HL-60/S4 (cell line): ENCODE results near the gene CD46.

Experiments
- in situ Hi-C: fragments of 300-500 bp; cut with MboI; formaldehyde crosslinking; loops from 2 replicates; pipeline ENCODE4 v1.14.3; 2022; ENCODE audit warnings: low sequenced_read_pairs

CD46 gene

DNA sequence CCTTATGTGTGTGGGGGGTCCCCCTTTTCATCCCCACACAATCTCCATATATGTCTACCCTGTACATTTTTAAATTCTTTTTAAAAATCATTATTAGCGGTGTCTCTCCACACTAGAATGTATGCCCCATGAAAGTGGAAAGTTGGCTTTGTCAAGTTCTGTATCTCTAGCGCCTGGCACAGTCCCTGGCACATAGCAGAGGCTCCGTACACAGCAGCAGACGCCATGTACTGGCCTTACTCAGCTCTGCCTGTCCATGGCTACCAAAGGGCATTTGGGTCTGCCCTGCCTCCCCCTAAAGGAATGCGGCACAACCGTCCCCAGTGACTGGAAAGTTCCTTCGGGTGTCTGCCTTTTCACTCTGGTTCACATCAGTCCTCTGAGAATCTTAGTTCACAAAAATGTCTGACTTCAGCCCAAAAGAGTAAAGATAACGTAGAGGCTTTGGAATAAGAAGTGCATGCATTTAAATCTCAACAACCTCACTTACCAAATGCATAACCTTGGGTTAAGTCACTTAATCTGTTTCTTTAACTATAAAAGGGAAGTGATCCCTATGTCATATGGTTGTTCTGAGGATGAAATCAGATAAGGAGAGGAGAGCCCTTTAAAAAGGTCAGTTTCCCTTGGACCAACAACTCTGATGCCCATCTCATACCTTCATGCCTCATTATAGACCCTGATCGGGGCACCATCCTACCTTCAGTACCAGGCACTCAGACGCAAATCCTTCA, 61.1 kb downstream of the CD46 start:
- in situ Hi-C loops: no loop called here

- in situ Hi-C loops: no loop called here
These were observed 61.6 kb downstream of the CD46 start for GRCh38 chr1:207813512-207813881.

DNA sequence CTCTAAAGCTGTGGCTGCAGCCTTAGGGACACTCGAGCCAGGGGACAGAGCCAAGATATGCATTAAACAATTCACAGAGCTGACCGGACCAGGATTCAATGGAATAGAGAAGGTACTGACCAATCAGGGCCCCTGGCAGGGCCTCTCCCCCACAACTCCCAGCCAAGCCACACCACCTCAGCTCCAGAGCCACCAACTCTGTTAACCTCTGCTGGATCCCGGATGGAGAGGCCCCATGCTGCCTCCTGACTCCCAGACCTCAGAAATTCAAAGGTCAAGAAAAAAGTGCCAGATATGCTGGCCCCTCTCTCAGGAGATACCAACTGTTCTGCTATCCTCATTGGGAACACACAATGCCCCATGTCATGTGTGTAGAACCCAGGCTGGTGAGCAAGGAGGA, 62.1 kb downstream of the CD46 start:
- in situ Hi-C loops: no loop called here

DNA sequence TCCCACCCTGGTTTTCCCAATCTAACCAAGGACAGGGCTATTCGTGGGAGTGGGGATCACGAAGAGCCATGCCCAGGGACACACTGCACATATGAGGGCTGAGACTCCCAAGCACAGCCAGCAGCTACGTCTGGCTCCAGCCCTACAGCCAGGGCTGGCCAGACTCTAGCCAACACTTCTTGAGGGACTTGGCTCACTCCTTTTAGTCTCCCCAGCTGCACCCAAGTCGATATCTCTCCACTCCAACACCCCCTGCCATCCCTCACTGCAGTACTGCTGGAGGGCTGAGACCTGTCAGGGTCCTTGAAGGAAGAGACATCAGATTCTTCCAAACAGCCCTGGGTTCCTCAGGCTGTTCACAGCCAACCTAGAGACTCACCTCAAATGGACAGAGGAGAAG, 62.6 kb downstream of the CD46 start:
- in situ Hi-C loops: no loop called here

DNA sequence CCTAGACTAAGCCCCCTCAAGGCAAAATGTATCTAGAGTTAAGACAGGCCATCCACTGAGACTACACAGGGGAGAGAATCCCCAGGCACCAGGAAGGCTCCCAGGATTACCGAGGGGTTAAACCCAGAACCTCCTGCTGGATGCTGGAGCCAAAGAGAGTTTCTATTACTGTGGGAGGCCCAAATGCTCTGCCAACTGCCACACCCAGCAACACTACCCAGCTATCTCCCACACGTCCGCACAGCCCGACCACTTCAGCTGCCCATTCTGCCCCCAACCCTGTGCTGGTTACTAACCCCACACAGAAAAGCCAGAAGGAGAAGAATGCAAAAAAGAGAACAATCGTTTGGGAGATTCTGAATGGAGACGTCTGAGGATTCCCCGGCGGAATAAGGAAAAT, 63.6 kb downstream of the CD46 start:
- in situ Hi-C loops: no loop called here

GRCh38 chr1:207815913-207816291, 64.0 kb downstream of the CD46 start:
- in situ Hi-C loops: no loop called here

- in situ Hi-C loops: no loop called here
These were observed 65.3 kb downstream of the CD46 start for GRCh38 chr1:207817166-207817565.

DNA sequence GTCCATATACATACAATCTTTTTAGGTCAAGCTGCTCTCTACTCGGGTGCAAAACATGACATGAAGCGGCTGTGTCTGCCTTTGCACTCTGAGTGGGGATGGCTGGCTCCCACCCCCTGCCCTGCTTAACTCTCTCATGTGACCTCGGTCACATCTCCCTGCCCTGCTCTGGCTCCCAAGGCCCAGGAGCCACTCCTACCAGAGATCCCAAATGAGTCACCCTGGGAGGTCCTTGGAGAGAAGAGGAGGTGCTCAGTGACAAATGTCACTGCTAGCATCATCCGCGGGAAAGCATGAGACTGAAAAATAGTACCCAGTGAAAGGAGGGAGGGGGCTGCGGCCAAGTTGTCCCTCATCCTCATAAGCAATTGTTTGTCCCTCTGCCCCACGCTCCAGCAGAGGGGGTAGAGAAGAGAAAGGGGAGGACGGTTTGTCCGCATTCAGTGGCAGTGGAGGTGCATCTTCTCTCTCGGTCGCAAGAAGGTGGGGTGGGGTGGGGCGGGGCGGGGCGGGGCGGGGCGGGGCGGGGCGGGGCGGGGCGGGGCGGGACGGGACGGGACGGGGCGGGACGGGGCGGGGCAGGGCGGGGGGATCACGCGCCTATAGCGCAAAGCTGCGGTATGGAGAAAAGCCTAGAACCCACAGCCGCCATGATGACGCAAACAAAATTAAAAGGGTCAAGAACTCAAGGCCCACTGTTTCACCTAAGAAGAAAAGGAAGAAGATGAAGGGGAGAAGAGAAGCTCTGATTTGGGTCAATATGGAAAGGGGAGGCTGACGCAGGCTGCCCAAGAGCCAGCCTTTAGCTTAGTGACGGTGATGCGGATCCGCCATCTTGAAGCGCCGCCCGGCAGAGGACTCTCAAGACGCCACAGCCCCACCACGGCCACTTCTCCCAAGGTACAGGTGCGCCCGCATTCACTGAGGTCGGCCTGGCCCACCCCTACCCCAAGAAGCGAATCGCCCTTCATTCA, 66.2 kb downstream of the CD46 start:
- in situ Hi-C loops: no loop called here

DNA sequence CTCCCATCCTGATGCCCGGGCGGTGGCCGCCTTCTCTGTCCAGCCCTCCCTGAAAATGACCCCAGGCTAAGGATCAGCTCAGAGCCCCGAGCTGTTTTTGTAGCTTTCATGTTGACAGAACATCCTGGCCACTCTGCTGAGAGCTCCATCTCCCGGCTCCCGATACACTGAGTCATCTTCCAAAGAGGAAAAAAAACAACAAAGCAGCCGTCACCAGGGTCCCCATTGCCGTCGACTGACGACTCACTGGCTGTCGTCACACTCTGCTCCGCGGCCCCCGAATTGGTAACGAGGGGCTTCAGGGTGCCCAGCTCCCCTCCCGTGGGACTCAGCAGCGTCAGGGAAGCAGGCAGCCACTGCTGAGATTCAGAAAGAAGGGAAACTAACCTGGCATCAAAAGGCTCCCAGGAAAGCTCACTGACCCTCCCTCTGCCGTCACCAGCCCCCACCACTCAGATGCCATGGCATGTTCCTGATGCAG, 67.2 kb downstream of the CD46 start:
- in situ Hi-C loops: no loop called here

DNA sequence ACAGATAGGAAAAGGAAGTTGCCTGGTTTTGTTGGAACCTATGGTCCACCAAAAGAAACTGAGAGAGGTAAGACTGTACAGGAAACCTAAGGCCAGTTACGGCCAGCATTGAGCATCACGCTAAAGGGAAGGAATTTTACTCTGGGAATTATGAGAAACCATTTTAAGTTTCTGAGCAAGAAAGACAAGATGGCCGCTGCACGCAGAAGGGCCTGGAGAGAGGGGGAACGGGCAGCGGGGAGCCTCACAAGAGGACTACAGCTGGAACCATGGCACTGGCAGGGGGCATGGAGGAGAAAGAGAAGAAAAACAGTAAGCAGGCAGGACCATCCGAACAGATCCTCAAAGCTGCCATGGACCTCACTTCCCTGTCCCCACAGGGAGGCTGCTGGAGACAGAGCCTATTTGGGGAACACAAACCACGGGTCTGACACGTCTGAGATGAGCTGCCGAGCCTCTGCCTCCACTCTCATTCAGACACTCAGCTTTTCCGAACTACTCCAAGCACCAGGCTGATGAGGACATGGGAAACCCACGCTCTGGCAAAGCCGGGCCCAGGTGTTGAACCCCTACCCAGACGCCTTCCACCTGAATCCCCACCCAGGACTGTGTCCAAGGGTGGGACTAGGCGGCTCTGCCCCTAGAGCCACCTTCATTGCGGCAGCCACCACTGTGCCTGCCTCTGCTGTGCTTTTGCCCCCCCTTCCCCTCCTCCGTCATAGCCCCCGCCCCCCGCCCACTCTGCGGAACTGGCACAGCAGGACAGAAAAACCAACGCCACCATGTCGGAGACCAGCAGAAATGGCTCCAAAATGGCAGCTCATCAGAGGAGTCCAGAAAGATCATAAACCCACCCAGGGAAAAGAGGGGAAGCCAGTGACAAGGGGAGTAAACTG, 69.0 kb downstream of the CD46 start:
- in situ Hi-C loops: no loop called here

- in situ Hi-C loops: no loop called here
These were observed 69.7 kb downstream of the CD46 start for GRCh38 chr1:207821464-207822045.

DNA sequence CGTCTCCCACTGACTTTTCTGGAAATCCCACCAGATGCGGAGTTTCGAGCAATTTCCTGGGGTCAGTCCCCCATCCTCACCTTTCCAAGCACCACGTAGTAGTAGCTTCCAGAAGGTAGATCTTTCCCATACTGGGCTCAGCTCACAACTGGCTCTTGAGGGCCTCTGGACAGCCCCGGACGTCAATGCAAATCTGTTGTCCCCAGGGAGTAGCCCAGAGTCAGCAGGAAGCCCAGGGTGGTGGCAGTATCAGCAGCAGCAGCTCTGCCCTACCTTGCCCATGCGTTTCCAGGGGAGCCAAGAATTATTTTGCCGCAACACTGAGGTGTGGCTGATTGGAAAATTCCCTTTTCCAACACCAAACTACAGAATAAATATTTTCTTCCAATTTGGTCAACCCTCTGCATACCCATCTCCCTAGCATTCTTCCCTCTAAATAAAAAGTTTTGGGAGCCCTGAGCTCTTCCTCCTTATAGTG, 70.3 kb downstream of the CD46 start:
- in situ Hi-C loops: no loop called here

GRCh38 chr1:207822602-207823451, 71.0 kb downstream of the CD46 start:
- in situ Hi-C loops: no loop called here

GRCh38 chr1:207823531-207823879, 71.7 kb downstream of the CD46 start:
- in situ Hi-C loops: no loop called here

GRCh38 chr1:207823880-207824566, 72.2 kb downstream of the CD46 start:
- in situ Hi-C loops: no loop called here

- in situ Hi-C loops: loop anchor here (5.0 kb wide), 1 partner anchor 47 kb away; no protein-coding TSS in a partner anchor
These were observed 73.0 kb downstream of the CD46 start for GRCh38 chr1:207824691-207825408.

GRCh38 chr1:207825409-207825695, 73.5 kb downstream of the CD46 start:
- in situ Hi-C loops: loop anchor here (5.0 kb wide), 1 partner anchor 47 kb away; no protein-coding TSS in a partner anchor
